Memory B cell (primary cell): ENCODE measurements around the gene PRRX2.
"Not testable (repeated sequence)": the region's sequence is repeated elsewhere in the genome, so short reads cannot be mapped to it uniquely, and the experiment has no call there.

Source experiments
- ATAC-seq: fragments of 150-1000 bp; cut with Tn5 transposase; 2 replicates; pipeline ENCODE4 v1.10.0; 2021; ENCODE audit warnings: low read depth, mild to moderate bottlenecking, moderate library complexity
- DNase-seq, 2 donors: peaks; one replicate each; pipeline ENCODE4 v3.0.0; 2022; ENCODE audit warnings: low spot score in 2 of 2
- H3K27ac Mint-ChIP-seq: one replicate; pipeline ENCODE4 v1.8.0; 2022; ENCODE audit warnings: mild to moderate bottlenecking, moderate library complexity, mixed read lengths
- H3K27me3 Mint-ChIP-seq: one replicate; pipeline ENCODE4 v1.8.0; 2022; ENCODE audit warnings: mixed read lengths
- H3K36me3 Mint-ChIP-seq: one replicate; pipeline ENCODE4 v1.8.0; 2022; ENCODE audit warnings: mild to moderate bottlenecking, mixed read lengths
- H3K4me1 Mint-ChIP-seq: one replicate; pipeline ENCODE4 v1.8.0; 2022; ENCODE audit warnings: mixed read lengths
- H3K4me3 Mint-ChIP-seq: one replicate; pipeline ENCODE4 v1.8.0; 2022; ENCODE audit warnings: mild to moderate bottlenecking, moderate library complexity, mixed read lengths
- H3K9me3 Mint-ChIP-seq: one replicate; pipeline ENCODE4 v1.8.0; 2022; ENCODE audit warnings: mixed read lengths

Gene PRRX2

GRCh38 chr9:129630967-129631673, 34.3 kb upstream of the PRRX2 start:
- Mint-ChIP-seq H3K4me3 (no peak overlapping the region), H3K4me1 (peaks cover 31% of the 10 kb centered on the region), H3K27me3 (no peaks in the 10 kb centered on the region), H3K27ac (peak overlapping the region; percentile 63), H3K36me3 (peaks cover 5% of the 10 kb centered on the region), H3K9me3 (no peaks in the 10 kb centered on the region)
- ATAC-seq (no peak), DNase-seq (no peak)

GRCh38 chr9:129631674-129632129, 33.7 kb upstream of the PRRX2 start:
- Mint-ChIP-seq H3K4me1 (peaks cover 30% of the 10 kb centered on the region), H3K27ac (peak overlapping the region; percentile 56)
- ATAC-seq: no peak

GRCh38 chr9:129632460-129632859, 33.0 kb upstream of the PRRX2 start:
- H3K4me3 Mint-ChIP-seq: no peak overlapping the region
- no peak for ATAC-seq
- peaks cover 5% of the 10 kb centered on the region for H3K36me3 Mint-ChIP-seq
- no peaks in the 10 kb centered on the region for H3K9me3 Mint-ChIP-seq
- peaks cover 25% of the 10 kb centered on the region for H3K4me1 Mint-ChIP-seq
- no peaks in the 10 kb centered on the region for H3K27me3 Mint-ChIP-seq
- no peak overlapping the region for H3K27ac Mint-ChIP-seq
- no peak for DNase-seq

More at GRCh38 chr9:129631674-129632129, 33.7 kb upstream of the PRRX2 start:
- no peak for DNase-seq
- H3K27me3 Mint-ChIP-seq: no peaks in the 10 kb centered on the region
- peaks cover 5% of the 10 kb centered on the region for H3K36me3 Mint-ChIP-seq
- no peaks in the 10 kb centered on the region for H3K9me3 Mint-ChIP-seq
- H3K4me3 Mint-ChIP-seq: peak overlapping the region; percentile 1

GRCh38 chr9:129633207-129633606, 32.2 kb upstream of the PRRX2 start:
- Mint-ChIP-seq H3K4me1 (peaks cover 24% of the 10 kb centered on the region), H3K36me3 (peaks cover 11% of the 10 kb centered on the region), H3K4me3 (no peak overlapping the region), H3K27ac (peak overlapping the region; percentile 58), H3K9me3 (no peaks in the 10 kb centered on the region), H3K27me3 (no peaks in the 10 kb centered on the region)
- no peak for ATAC-seq
- DNase-seq: no peak

GRCh38 chr9:129633848-129634247, 31.6 kb upstream of the PRRX2 start:
- H3K27me3 Mint-ChIP-seq: no peaks in the 10 kb centered on the region
- H3K36me3 Mint-ChIP-seq: peaks cover 13% of the 10 kb centered on the region
- no peaks in the 10 kb centered on the region for H3K9me3 Mint-ChIP-seq
- DNase-seq (no peak), ATAC-seq (no peak)
- peaks cover 23% of the 10 kb centered on the region for H3K4me1 Mint-ChIP-seq
- no peak overlapping the region for H3K4me3 Mint-ChIP-seq
- H3K27ac Mint-ChIP-seq: no peak overlapping the region

- Mint-ChIP-seq H3K27ac (no peak overlapping the region), H3K4me3 (no peak overlapping the region), H3K27me3 (no peaks in the 10 kb centered on the region), H3K36me3 (peaks cover 14% of the 10 kb centered on the region), H3K9me3 (no peaks in the 10 kb centered on the region), H3K4me1 (peaks cover 19% of the 10 kb centered on the region)
- DNase-seq (no peak), ATAC-seq (no peak)
Measured at GRCh38 chr9:129635099-129636065, 30.1 kb upstream of the PRRX2 start.

- H3K4me3 Mint-ChIP-seq, H3K27ac Mint-ChIP-seq, H3K9me3 Mint-ChIP-seq, DNase-seq, ATAC-seq, H3K27me3 Mint-ChIP-seq: not testable (repeated sequence)
- H3K36me3 Mint-ChIP-seq: peaks cover 14% of the 10 kb centered on the region
- peaks cover 14% of the 10 kb centered on the region for H3K4me1 Mint-ChIP-seq
Measured at GRCh38 chr9:129636343-129636742, 29.1 kb upstream of the PRRX2 start.

- ATAC-seq (no peak), DNase-seq (no peak)
- peaks cover 11% of the 10 kb centered on the region for H3K4me1 Mint-ChIP-seq
- no peaks in the 10 kb centered on the region for H3K9me3 Mint-ChIP-seq
- peaks cover 12% of the 10 kb centered on the region for H3K36me3 Mint-ChIP-seq
- H3K4me3 Mint-ChIP-seq: no peak overlapping the region
- H3K27me3 Mint-ChIP-seq: no peaks in the 10 kb centered on the region
- H3K27ac Mint-ChIP-seq: no peak overlapping the region
Measured at GRCh38 chr9:129637102-129637501, 28.3 kb upstream of the PRRX2 start.

- peaks cover 13% of the 10 kb centered on the region for H3K4me1 Mint-ChIP-seq
- H3K4me3 Mint-ChIP-seq: no peak overlapping the region
- H3K27me3 Mint-ChIP-seq: no peaks in the 10 kb centered on the region
- H3K9me3 Mint-ChIP-seq: no peaks in the 10 kb centered on the region
- no peak for ATAC-seq
- no peak overlapping the region for H3K27ac Mint-ChIP-seq
- H3K36me3 Mint-ChIP-seq: peaks cover 12% of the 10 kb centered on the region
- no peak for DNase-seq
Measured at GRCh38 chr9:129637673-129638439, 27.6 kb upstream of the PRRX2 start.

GRCh38 chr9:129639034-129639630, 26.3 kb upstream of the PRRX2 start:
- Mint-ChIP-seq H3K9me3 (no peaks in the 10 kb centered on the region), H3K27ac (no peak overlapping the region), H3K27me3 (no peaks in the 10 kb centered on the region), H3K4me3 (no peak overlapping the region), H3K4me1 (peaks cover 13% of the 10 kb centered on the region), H3K36me3 (peaks cover 12% of the 10 kb centered on the region)
- ATAC-seq (no peak), DNase-seq (no peak)

GRCh38 chr9:129639756-129640085, 25.7 kb upstream of the PRRX2 start:
- Mint-ChIP-seq H3K36me3 (peaks cover 12% of the 10 kb centered on the region), H3K4me1 (peaks cover 13% of the 10 kb centered on the region), H3K27ac (peak overlapping the region; percentile 47), H3K9me3 (no peaks in the 10 kb centered on the region), H3K4me3 (no peak overlapping the region), H3K27me3 (no peaks in the 10 kb centered on the region)
- DNase-seq: no peak
- ATAC-seq: no peak

GRCh38 chr9:129640086-129640870, 25.2 kb upstream of the PRRX2 start:
- H3K4me3 Mint-ChIP-seq: peak overlapping the region; percentile 85
- DNase-seq: no peak
- peaks cover 13% of the 10 kb centered on the region for H3K4me1 Mint-ChIP-seq
- H3K9me3 Mint-ChIP-seq: no peaks in the 10 kb centered on the region
- no peaks in the 10 kb centered on the region for H3K27me3 Mint-ChIP-seq
- peaks cover 9% of the 10 kb centered on the region for H3K36me3 Mint-ChIP-seq
- ATAC-seq: no peak
- H3K27ac Mint-ChIP-seq: peak overlapping the region; percentile 47
